Mucosa of descending colon (tissue), 3 donors: ENCODE results near the gene PAK1. TPM values are rescaled to one million over a fixed set of nuclear protein-coding genes. Genes with fewer than 3 reads are reported as not detected.
A peak's percentile ranks its signal among the peaks of the same experiment; 100 is the strongest.

Experiments
- ATAC-seq: fragments of 200-7000 bp; cut with Tn5 transposase; one replicate; pipeline ENCODE4 v1.9.1; 2020; ENCODE audit warnings: mild to moderate bottlenecking, moderate library complexity
- DNase-seq, 3 donors: peaks; one replicate each; pipeline ENCODE4 v3.0.0-alpha.2; 2020
- H3K36me3 ChIP-seq: fragments of 200-600 bp; one replicate; pipeline ENCODE4 v1.8.0; 2021; ENCODE audit warnings: low read depth, mild to moderate bottlenecking
- H3K4me1 ChIP-seq: fragments of 200-600 bp; one replicate; pipeline ENCODE4 v1.8.0; 2021; ENCODE audit warnings: low read depth, mild to moderate bottlenecking
- H3K4me3 ChIP-seq: fragments of 200-600 bp; one replicate; pipeline ENCODE4 v1.8.0; 2021; ENCODE audit warnings: mild to moderate bottlenecking
- H3K9me3 ChIP-seq: fragments of 200-600 bp; one replicate; pipeline ENCODE4 v1.8.0; 2021; ENCODE audit warnings: mild to moderate bottlenecking
- CTCF ChIP-seq: fragments of 200-600 bp; IDR thresholded peaks from one replicate; pipeline ENCODE4 v1.8.0; 2022; ENCODE audit warnings: antibody characterized with exemption, mild to moderate bottlenecking
- intact Hi-C, 2 donors: fragments of 100-400 bp; cut with DNase I in 1 of 2; cut with micrococcal nuclease in 1 of 2; formaldehyde crosslinking; loops; one replicate each; pipeline versions ENCODE4 v1.11.0 to v1.11.1; 2022; cut with DNase I, micrococcal nuclease
- total RNA-seq, 3 donors: library from RNA; stranded (reverse); fragmentation: NEBNext Ultra II Directional in 2 of 3; extraction: Animal tissue kit (Norgen Biotek cat#: 25700) in 2 of 3; gene quantifications; one replicate each; pipeline versions ENCODE4 v1.2.1 to v1.2.4, GENCODE V29; 2021 to 2023
- donor health status: DM: no; HTN: no; CAD: no; lungs with moderate emphysema.
- donor health status: DM: no; HTN: no; CAD: no.
- donor health status: DM: no; HTN: yes; CAD: no.

PAK1 gene
- total RNA-seq, 3 donors from 2014 or later = 73.5 to 125 (median 116) TPM

GRCh38 chr11:77359481-77359880 is 114.4 kb downstream of the PAK1 start:
- Histone ChIP-seq H3K4me3 (no peak overlapping the region), H3K4me1 (no peaks in the 10 kb centered on the region), H3K9me3 (no peaks in the 10 kb centered on the region), H3K36me3 (no peaks in the 10 kb centered on the region)
- DNase-seq = no peak
- no peak for ATAC-seq
- intact Hi-C loops = no loop called here
- TF ChIP-seq CTCF = no peak

- TF ChIP-seq CTCF = no peak
- Histone ChIP-seq H3K4me3 (no peak overlapping the region), H3K4me1 (no peaks in the 10 kb centered on the region), H3K36me3 (no peaks in the 10 kb centered on the region), H3K9me3 (no peaks in the 10 kb centered on the region)
- DNase-seq (no peak), ATAC-seq (no peak)
- intact Hi-C loops = no loop called here
These were observed 120.8 kb downstream of the PAK1 start for GRCh38 chr11:77353131-77353530.

DNA sequence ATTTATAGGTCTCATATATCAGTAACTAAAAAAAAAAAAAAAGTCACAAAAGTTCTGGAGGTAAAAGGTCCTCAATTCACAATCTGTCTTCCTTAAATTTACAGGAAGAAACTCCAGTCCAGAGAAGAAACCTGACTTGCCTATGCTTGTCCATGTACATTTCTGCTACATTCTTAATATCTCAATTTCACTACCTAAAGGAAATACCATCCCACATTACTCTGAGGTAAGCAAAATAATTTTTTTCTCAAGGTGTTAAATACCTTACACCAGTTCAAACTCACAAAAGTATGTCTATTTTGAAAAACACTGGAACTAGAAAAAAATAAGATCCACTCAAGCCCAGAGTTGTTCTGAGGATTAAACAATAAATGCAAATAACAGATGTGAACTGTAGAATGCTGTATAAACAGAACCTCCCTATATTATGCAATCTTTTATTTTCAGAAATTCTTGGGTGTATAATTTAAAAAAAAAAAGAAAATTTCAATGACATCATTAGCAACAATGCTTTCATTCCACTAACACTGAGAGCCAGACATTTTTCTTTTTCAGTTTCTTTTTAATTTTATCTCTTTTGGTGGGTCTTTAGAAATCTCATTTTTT is 122.5 kb downstream of the PAK1 start:
- peak; percentile 40 for ATAC-seq
- no peaks in the 10 kb centered on the region for H3K36me3 ChIP-seq
- no peak for TF ChIP-seq CTCF

GRCh38 chr11:77347948-77348347 is 125.9 kb downstream of the PAK1 start:
- Histone ChIP-seq H3K4me3 (no peak overlapping the region), H3K36me3 (no peaks in the 10 kb centered on the region), H3K9me3 (no peaks in the 10 kb centered on the region), H3K4me1 (no peaks in the 10 kb centered on the region)
- intact Hi-C loops = no loop called here
- ATAC-seq (no peak), DNase-seq (no peak)
- no peak for TF ChIP-seq CTCF

More for the DNA sequence above, 122.5 kb downstream of the PAK1 start:
- H3K4me3 ChIP-seq = no peak overlapping the region
- no peaks in the 10 kb centered on the region for H3K9me3 ChIP-seq
- intact Hi-C loops = no loop called here
- no peak for DNase-seq
- no peaks in the 10 kb centered on the region for H3K4me1 ChIP-seq

GRCh38 chr11:77346906-77347603 is 126.8 kb downstream of the PAK1 start:
- DNase-seq = no peak
- no peaks in the 10 kb centered on the region for H3K4me1 ChIP-seq

More at GRCh38 chr11:77346906-77347603, 126.8 kb downstream of the PAK1 start:
- H3K4me3 ChIP-seq = no peak overlapping the region
- no peaks in the 10 kb centered on the region for H3K36me3 ChIP-seq
- intact Hi-C loops = no loop called here
- ATAC-seq = no peak
- H3K9me3 ChIP-seq = no peaks in the 10 kb centered on the region
- TF ChIP-seq CTCF = no peak
